Measurements from ENCODE around the gene PREX1. TPM values are rescaled to one million over a fixed set of nuclear protein-coding genes. Genes with fewer than 3 reads are reported as not detected.

PREX1 gene
- polyA plus RNA-seq, 4 donors: 14.1 to 16.7 (median 15.3) TPM

Other genes starting within 250 kb of the PREX1 start
- 10 to 100 TPM; 27.1 to 30.8 (median 28.9) TPM for gene ARFGEF2, start 93.7 kb upstream of the PREX1 start, polyA plus RNA-seq (ENCODE audit: insufficient read length in 4 of 4)
- gene CSE1L, start 218.3 kb upstream of the PREX1 start, polyA plus RNA-seq (ENCODE audit: insufficient read length in 4 of 4): 100 to 1,000 TPM; 102 to 117 (median 115) TPM

Data from right renal pelvis (tissue), 4 donors.